HEK293 (cell line): ENCODE data around the gene SEC11A.

Source experiments
- EGR2 ChIP-seq: fragments of 450-650 bp; formaldehyde crosslinking; IDR thresholded peaks from 2 replicates; pipeline ENCODE4 v1.5.1; 2016; ENCODE audit warnings: low read depth, missing biosample characterization, missing genetic modification characterization
- GFI1B ChIP-seq: fragments of 450-650 bp; formaldehyde crosslinking; IDR thresholded peaks from 2 replicates; pipeline ENCODE4 v1.5.1; 2016; ENCODE audit warnings: missing biosample characterization, missing genetic modification characterization
- IKZF3 ChIP-seq: fragments of 450-650 bp; IDR thresholded peaks from 2 replicates; pipeline ENCODE4 v1.5.0; 2018; ENCODE audit warnings: missing biosample characterization, mild to moderate bottlenecking, missing genetic modification characterization, moderate library complexity
- KLF8 ChIP-seq: fragments of 450-650 bp; formaldehyde crosslinking; IDR thresholded peaks from 2 replicates; pipeline ENCODE4 v1.5.1; 2016; ENCODE audit warnings: missing biosample characterization, missing genetic modification characterization
- OVOL3 ChIP-seq: fragments of 450-650 bp; formaldehyde crosslinking; IDR thresholded peaks from 2 replicates; pipeline ENCODE4 v1.5.1; 2016; ENCODE audit warnings: missing biosample characterization, missing genetic modification characterization
- SP2 ChIP-seq: fragments of 450-650 bp; formaldehyde crosslinking; IDR thresholded peaks from 2 replicates; pipeline ENCODE4 v1.5.1; 2016; ENCODE audit warnings: missing biosample characterization, missing genetic modification characterization
- SP3 ChIP-seq: fragments of 450-650 bp; formaldehyde crosslinking; IDR thresholded peaks from 2 replicates; pipeline ENCODE4 v1.5.1; 2016; ENCODE audit warnings: missing biosample characterization, missing genetic modification characterization
- YY1 ChIP-seq: fragments of 450-650 bp; formaldehyde crosslinking; IDR thresholded peaks from 2 replicates; pipeline ENCODE4 v1.5.1; 2018; ENCODE audit warnings: missing biosample characterization, missing genetic modification characterization
- ZBTB8A ChIP-seq: fragments of 450-650 bp; formaldehyde crosslinking; IDR thresholded peaks from 2 replicates; pipeline ENCODE4 v1.5.1; 2016; ENCODE audit warnings: missing biosample characterization, missing genetic modification characterization
- ZEB2 ChIP-seq: fragments of 450-650 bp; formaldehyde crosslinking; IDR thresholded peaks from 2 replicates; pipeline ENCODE4 v1.5.1; 2016; ENCODE audit warnings: missing biosample characterization, missing genetic modification characterization
- ZFP41 ChIP-seq: fragments of 450-650 bp; formaldehyde crosslinking; IDR thresholded peaks from 2 replicates; pipeline ENCODE4 v1.5.1; 2016; ENCODE audit warnings: missing biosample characterization, missing genetic modification characterization, borderline replicate concordance
- ZSCAN23 ChIP-seq: fragments of 450-650 bp; formaldehyde crosslinking; IDR thresholded peaks from 2 replicates; pipeline ENCODE4 v1.5.1; 2016; ENCODE audit warnings: missing biosample characterization, missing genetic modification characterization
- TF ChIP-seq, protein P1 (sequence below): fragments of 450-650 bp; formaldehyde crosslinking; IDR thresholded peaks from 2 replicates; pipeline ENCODE4 v1.5.1; 2016; ENCODE audit warnings: missing biosample characterization, missing genetic modification characterization, low read depth
- TF ChIP-seq, protein P2 (sequence below): fragments of 450-650 bp; formaldehyde crosslinking; IDR thresholded peaks from 2 replicates; pipeline ENCODE4 v1.5.1; 2017; ENCODE audit warnings: missing biosample characterization, missing genetic modification characterization
- TF ChIP-seq, protein P3 (sequence below): fragments of 450-650 bp; formaldehyde crosslinking; IDR thresholded peaks from 2 replicates; pipeline ENCODE4 v1.5.1; 2016; ENCODE audit warnings: missing biosample characterization, missing genetic modification characterization
- TF ChIP-seq, protein P4 (sequence below): IDR thresholded peaks from 2 replicates; pipeline ENCODE4 v1.6.1; 2011; ENCODE audit warnings: mild to moderate bottlenecking, low read depth, low read length, borderline replicate concordance
- TF ChIP-seq, protein P5 (sequence below): fragments of 450-650 bp; formaldehyde crosslinking; IDR thresholded peaks from 2 replicates; pipeline ENCODE4 v1.5.1; 2016; ENCODE audit warnings: missing biosample characterization, missing genetic modification characterization

The SEC11A gene

DNA sequence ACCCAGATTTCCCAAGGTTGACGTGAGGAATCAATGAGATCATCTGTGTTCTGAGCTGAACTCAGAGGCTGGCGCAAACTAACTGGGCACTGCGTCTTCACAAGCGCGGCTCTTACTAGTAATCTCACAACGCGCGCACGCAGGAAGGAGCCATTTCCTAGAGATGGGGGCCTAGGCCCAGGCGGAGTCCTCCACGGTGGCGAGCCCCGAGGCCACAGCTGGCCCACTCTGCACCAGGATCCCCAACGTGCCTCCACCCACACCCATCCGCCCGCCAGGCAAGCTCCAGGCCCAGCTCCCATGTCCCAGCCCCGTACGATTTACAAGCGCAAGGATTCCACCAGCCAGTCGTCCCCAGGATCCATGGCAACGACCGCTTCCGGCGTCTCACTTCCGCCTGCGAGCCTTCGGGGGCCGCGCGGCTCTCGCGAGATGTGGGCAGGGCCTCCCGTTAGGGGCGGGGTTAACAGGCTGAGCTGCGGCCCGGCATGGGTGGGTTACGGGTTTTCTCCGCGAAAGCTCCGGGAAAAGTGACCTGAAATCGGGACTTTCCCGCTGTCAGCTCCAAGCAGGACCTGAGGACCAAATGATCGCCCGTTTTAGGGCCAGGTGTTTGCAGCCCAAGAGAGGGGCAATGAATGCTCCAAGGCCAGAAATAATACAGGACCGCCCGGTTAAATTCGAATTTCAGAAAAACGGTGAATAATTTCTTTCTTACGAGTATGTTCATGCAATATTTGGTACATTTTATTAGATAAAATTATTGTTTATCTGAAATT, 61.8 kb downstream of the SEC11A start, which contains the start of gene WDR73 (continued):
- TF ChIP-seq, protein P1, sequence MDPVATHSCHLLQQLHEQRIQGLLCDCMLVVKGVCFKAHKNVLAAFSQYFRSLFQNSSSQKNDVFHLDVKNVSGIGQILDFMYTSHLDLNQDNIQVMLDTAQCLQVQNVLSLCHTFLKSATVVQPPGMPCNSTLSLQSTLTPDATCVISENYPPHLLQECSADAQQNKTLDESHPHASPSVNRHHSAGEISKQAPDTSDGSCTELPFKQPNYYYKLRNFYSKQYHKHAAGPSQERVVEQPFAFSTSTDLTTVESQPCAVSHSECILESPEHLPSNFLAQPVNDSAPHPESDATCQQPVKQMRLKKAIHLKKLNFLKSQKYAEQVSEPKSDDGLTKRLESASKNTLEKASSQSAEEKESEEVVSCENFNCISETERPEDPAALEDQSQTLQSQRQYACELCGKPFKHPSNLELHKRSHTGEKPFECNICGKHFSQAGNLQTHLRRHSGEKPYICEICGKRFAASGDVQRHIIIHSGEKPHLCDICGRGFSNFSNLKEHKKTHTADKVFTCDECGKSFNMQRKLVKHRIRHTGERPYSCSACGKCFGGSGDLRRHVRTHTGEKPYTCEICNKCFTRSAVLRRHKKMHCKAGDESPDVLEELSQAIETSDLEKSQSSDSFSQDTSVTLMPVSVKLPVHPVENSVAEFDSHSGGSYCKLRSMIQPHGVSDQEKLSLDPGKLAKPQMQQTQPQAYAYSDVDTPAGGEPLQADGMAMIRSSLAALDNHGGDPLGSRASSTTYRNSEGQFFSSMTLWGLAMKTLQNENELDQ, result no peak
- peak; percentile 56; the same call in 1 of the 2 replicates for TF ChIP-seq EGR2 (tag by site-specific recombination)
- TF ChIP-seq, protein P2, sequence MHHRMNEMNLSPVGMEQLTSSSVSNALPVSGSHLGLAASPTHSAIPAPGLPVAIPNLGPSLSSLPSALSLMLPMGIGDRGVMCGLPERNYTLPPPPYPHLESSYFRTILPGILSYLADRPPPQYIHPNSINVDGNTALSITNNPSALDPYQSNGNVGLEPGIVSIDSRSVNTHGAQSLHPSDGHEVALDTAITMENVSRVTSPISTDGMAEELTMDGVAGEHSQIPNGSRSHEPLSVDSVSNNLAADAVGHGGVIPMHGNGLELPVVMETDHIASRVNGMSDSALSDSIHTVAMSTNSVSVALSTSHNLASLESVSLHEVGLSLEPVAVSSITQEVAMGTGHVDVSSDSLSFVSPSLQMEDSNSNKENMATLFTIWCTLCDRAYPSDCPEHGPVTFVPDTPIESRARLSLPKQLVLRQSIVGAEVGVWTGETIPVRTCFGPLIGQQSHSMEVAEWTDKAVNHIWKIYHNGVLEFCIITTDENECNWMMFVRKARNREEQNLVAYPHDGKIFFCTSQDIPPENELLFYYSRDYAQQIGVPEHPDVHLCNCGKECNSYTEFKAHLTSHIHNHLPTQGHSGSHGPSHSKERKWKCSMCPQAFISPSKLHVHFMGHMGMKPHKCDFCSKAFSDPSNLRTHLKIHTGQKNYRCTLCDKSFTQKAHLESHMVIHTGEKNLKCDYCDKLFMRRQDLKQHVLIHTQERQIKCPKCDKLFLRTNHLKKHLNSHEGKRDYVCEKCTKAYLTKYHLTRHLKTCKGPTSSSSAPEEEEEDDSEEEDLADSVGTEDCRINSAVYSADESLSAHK (tag by site-specific recombination), result no peak
- TF ChIP-seq ZEB2, result peak; percentile 40; the same call in 1 of the 2 replicates
- TF ChIP-seq, protein P3, sequence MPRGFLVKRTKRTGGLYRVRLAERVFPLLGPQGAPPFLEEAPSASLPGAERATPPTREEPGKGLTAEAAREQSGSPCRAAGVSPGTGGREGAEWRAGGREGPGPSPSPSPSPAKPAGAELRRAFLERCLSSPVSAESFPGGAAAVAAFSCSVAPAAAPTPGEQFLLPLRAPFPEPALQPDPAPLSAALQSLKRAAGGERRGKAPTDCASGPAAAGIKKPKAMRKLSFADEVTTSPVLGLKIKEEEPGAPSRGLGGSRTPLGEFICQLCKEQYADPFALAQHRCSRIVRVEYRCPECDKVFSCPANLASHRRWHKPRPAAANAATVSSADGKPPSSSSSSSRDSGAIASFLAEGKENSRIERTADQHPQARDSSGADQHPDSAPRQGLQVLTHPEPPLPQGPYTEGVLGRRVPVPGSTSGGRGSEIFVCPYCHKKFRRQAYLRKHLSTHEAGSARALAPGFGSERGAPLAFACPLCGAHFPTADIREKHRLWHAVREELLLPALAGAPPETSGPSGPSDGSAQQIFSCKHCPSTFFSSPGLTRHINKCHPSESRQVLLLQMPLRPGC (tag by site-specific recombination), result peak; percentile 56; the same call in 1 of the 2 replicates
- TF ChIP-seq, protein P4, sequence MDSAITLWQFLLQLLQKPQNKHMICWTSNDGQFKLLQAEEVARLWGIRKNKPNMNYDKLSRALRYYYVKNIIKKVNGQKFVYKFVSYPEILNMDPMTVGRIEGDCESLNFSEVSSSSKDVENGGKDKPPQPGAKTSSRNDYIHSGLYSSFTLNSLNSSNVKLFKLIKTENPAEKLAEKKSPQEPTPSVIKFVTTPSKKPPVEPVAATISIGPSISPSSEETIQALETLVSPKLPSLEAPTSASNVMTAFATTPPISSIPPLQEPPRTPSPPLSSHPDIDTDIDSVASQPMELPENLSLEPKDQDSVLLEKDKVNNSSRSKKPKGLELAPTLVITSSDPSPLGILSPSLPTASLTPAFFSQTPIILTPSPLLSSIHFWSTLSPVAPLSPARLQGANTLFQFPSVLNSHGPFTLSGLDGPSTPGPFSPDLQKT, result peak; percentile 27; the same call in 1 of the 2 replicates
- no peak for TF ChIP-seq ZSCAN23 (tag by site-specific recombination)
- no peak for TF ChIP-seq KLF8 (tag by site-specific recombination)
- TF ChIP-seq YY1, result peak; percentile 79
- TF ChIP-seq ZFP41, result no peak
- TF ChIP-seq OVOL3, result 0 out of 2 replicates have a peak, but pooled peaks have one; percentile 53
- peak; percentile 89 for TF ChIP-seq ZBTB8A (tag by site-specific recombination)
- peak; percentile 93 for TF ChIP-seq SP3 (tag by site-specific recombination)
- peak; percentile 73 for TF ChIP-seq IKZF3 (tag by site-specific recombination)
- peak; percentile 92 for TF ChIP-seq SP2 (tag by site-specific recombination)
- 0 out of 2 replicates have a peak, but pooled peaks have one; percentile 5 for TF ChIP-seq GFI1B
- TF ChIP-seq, protein P5, sequence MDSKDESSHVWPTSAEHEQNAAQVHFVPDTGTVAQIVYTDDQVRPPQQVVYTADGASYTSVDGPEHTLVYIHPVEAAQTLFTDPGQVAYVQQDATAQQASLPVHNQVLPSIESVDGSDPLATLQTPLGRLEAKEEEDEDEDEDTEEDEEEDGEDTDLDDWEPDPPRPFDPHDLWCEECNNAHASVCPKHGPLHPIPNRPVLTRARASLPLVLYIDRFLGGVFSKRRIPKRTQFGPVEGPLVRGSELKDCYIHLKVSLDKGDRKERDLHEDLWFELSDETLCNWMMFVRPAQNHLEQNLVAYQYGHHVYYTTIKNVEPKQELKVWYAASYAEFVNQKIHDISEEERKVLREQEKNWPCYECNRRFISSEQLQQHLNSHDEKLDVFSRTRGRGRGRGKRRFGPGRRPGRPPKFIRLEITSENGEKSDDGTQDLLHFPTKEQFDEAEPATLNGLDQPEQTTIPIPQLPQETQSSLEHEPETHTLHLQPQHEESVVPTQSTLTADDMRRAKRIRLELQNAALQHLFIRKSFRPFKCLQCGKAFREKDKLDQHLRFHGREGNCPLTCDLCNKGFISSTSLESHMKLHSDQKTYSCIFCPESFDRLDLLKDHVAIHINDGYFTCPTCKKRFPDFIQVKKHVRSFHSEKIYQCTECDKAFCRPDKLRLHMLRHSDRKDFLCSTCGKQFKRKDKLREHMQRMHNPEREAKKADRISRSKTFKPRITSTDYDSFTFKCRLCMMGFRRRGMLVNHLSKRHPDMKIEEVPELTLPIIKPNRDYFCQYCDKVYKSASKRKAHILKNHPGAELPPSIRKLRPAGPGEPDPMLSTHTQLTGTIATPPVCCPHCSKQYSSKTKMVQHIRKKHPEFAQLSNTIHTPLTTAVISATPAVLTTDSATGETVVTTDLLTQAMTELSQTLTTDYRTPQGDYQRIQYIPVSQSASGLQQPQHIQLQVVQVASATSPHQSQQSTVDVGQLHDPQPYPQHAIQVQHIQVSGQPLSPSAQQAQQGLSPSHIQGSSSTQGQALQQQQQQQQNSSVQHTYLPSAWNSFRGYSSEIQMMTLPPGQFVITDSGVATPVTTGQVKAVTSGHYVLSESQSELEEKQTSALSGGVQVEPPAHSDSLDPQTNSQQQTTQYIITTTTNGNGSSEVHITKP (tag by site-specific recombination), result peak; percentile 99
